IPS-20b (cell line): ENCODE data around the gene GPR156.

ENCODE experiments used
- H3K27ac ChIP-seq: one replicate; pipeline ENCODE4 v1.5.1; 2013; ENCODE audit warnings: low read length
- H3K27me3 ChIP-seq: 2 replicates; pipeline ENCODE4 v1.6.1; 2013; ENCODE audit warnings: mild to moderate bottlenecking, low read length, inconsistent platforms; ENCODE audit not compliant: insufficient read depth
- H3K36me3 ChIP-seq: 2 replicates; pipeline ENCODE4 v1.6.1; 2013; ENCODE audit warnings: low read depth, mild to moderate bottlenecking, inconsistent platforms, low read length, moderate library complexity; ENCODE audit not compliant: insufficient read depth
- H3K4me1 ChIP-seq: 2 replicates; pipeline ENCODE4 v1.6.1; 2013; ENCODE audit warnings: mild to moderate bottlenecking, control low read depth, inconsistent platforms, low read length, moderate library complexity; ENCODE audit not compliant: insufficient read depth
- H3K4me3 ChIP-seq: 2 replicates; pipeline ENCODE4 v1.5.1; 2013; ENCODE audit warnings: mild to moderate bottlenecking, low read length, inconsistent platforms
- H3K9ac ChIP-seq: 2 replicates; pipeline ENCODE4 v1.6.1; 2013; ENCODE audit warnings: low read depth, mild to moderate bottlenecking, inconsistent platforms, low read length, moderate library complexity
- H3K9me3 ChIP-seq: 2 replicates; pipeline ENCODE4 v1.6.1; 2013; ENCODE audit warnings: mild to moderate bottlenecking, low read depth, low read length, inconsistent platforms; ENCODE audit not compliant: insufficient read depth

GPR156 gene

DNA sequence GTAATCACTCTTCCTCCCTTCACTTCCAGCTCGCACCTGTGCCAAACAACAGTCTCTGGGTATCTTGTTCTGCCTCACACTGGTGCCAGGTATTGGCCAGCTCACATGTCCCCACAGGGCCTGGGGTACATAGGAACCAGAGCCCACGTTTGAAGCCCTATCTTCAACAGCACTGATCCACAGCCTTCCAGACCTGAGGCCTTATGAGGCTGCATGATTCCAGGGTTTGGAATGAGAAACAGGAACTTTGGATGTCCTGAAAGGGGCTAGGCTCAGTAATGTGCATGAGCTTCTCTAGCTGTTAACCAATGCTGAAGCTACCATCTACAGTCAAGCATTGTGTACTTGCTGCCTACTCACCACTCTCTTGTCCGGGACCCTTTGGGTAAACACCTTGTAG, 92.4 kb downstream of the GPR156 start:
- Histone ChIP-seq H3K4me3 (no peak overlapping the region), H3K9me3 (no peaks in the 10 kb centered on the region), H3K27ac (no peak overlapping the region), H3K4me1 (no peaks in the 10 kb centered on the region), H3K27me3 (no peaks in the 10 kb centered on the region), H3K9ac (no peak overlapping the region), H3K36me3 (no peaks in the 10 kb centered on the region)

DNA sequence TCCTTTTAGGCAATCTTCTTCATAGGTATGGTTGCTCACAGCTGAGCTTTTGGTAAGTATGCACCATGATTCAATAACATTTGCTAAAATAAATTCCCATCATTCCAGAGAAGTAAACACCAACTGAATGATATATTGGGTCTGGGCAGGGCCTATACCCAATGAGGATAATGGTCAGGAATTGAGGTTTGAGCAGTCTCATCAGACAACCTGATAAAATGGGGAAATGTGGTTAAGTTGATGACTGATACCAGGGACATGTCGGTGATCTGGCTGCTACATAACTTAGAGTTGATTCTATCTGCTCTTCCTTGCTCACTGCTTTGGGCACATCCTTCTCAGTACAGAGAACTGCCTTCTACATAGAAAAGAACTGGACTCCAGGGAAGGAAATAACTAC, 92.9 kb downstream of the GPR156 start:
- Histone ChIP-seq H3K4me3 (no peak overlapping the region), H3K27me3 (no peaks in the 10 kb centered on the region), H3K27ac (no peak overlapping the region), H3K36me3 (no peaks in the 10 kb centered on the region), H3K9ac (no peak overlapping the region), H3K9me3 (no peaks in the 10 kb centered on the region), H3K4me1 (no peaks in the 10 kb centered on the region)

DNA sequence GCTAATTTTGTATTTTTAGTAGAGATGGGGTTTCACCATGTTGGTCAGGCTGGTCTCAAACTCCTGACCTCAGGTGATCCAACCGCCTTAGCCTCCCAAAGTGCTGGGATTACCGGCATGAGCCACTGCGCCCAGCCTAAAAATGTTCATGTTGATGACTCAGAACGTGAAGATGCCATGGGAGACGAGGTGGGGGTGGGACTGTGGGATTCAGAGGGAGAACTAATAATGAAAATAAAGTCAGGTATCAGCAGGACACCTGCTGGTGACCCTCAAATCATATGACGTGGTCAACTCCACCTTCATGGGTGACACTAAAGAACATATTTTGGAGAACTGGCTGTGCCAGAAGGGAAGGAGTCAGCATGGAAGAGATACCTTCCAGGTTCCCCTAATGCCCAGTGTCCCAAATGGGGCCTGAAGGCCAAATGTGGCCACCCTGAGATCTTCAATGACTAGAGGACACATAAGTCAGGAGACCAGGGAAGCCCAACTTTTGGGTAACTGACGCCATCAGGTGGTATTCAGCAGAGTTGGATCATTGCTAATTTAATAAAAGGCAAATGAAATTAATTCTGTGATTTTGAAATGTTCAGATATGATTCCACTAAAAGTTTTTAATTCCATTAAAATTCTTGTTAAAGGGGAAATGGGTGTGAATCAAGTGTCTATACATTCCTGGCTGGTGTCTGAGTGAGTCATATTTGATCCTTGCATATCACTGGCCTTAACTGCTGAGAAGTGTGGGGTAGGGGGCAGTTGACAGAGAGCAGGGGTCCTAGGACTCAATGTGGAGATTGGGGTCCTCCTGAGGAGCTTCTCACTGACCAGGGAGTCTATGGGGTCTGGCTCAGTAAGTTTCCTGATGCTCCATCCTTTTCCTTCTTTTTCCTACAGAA, 102.2 kb downstream of the GPR156 start:
- Histone ChIP-seq H3K4me3 (no peak overlapping the region), H3K9ac (no peak overlapping the region), H3K27ac (no peak overlapping the region), H3K36me3 (no peaks in the 10 kb centered on the region), H3K27me3 (no peaks in the 10 kb centered on the region), H3K9me3 (no peaks in the 10 kb centered on the region), H3K4me1 (peaks cover under 1% of the 10 kb centered on the region; the same call in 1 of the 2 replicates)

DNA sequence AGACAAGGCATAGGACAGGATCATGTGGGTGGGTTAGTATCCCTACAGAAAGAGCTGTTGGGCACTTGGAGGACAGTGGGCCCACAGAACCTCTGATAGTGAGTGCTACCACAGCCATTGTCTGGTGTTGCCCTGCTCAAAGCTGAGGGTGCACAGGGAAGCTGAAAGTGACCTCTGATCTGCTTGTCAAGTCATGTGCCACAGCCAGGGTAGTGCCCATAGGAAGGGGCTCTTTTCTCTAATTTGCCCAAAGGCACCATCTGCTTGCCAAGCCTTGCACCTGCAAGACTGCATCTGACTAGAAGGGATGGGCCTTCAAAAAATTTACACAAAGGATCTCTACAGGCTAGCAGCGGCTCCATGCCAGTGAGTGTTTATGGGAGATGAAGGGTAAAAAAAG, 103.4 kb downstream of the GPR156 start:
- H3K36me3 ChIP-seq: no peaks in the 10 kb centered on the region
- peaks cover 11% of the 10 kb centered on the region; the same call in 1 of the 2 replicates for H3K4me1 ChIP-seq
- no peak overlapping the region for H3K9ac ChIP-seq
- no peak overlapping the region for H3K27ac ChIP-seq
- H3K27me3 ChIP-seq: no peaks in the 10 kb centered on the region
- H3K4me3 ChIP-seq: no peak overlapping the region
- H3K9me3 ChIP-seq: no peaks in the 10 kb centered on the region

DNA sequence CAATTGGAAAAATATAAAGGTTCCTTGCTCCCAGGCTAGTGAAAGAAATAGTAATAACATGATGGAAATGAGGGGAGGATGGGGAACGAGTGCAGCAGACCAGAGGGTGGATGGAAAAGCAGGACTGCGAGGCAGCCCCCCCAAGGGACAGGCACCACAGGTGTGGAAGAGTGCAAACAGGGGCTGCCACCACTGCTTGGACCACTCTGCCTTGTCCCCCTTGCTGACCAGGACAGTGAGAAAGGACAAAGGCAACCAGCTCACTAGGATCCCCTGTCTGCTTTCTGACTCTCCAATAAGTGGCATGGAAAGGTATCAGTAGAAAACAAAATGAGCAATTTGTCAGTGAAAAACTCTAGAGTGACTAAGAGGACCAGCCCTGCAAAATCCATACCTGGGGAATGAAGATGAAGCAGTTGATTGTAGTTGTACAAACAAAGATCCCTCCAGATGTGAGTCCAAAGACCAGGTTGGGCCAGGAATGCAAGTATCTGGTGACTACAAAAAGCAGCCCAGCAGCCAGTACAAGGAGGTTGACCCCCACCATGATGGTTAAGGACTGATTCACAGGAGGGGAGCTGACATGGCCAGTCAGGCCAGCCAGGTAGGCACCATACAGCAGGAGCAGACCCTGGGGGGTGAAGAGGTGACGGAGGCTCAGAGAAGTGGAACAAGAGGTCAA, 104.2 kb downstream of the GPR156 start:
- Histone ChIP-seq H3K4me3 (no peak overlapping the region), H3K27ac (no peak overlapping the region), H3K9me3 (no peaks in the 10 kb centered on the region), H3K9ac (no peak overlapping the region), H3K36me3 (no peaks in the 10 kb centered on the region), H3K27me3 (no peaks in the 10 kb centered on the region), H3K4me1 (peaks cover 11% of the 10 kb centered on the region; the same call in 1 of the 2 replicates)

DNA sequence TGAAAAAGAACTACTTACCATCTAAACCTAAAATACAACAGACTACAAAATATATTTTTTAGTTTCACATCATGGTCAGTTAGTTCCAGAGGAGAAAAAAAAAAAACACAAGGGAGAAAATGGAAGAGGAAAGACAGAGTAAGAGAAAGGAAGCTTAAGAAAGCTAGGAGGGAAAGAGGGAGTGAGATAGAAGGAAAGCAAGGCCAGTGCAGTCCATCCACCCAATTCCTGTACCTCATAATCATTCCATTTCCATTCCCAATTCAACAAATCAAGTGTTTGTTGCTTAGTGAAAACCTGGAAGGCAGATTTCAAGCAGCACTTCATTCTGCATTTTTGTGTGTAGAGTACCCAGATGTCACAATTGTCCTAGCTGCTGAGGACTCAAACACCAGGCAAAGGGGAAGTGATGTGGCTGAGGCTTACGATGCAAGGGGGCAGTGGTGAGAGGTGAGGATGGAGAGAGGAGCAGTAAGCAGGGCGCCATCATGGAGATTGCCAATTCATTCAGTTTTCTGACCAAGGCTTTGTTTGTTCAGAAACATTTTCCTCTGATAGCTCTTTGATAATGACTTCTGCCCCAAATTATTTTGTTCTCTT, 107.2 kb downstream of the GPR156 start:
- Histone ChIP-seq H3K27ac (no peak overlapping the region), H3K27me3 (no peaks in the 10 kb centered on the region), H3K9me3 (no peaks in the 10 kb centered on the region), H3K4me3 (no peak overlapping the region), H3K4me1 (peaks cover 11% of the 10 kb centered on the region; the same call in 1 of the 2 replicates), H3K36me3 (no peaks in the 10 kb centered on the region), H3K9ac (no peak overlapping the region)

DNA sequence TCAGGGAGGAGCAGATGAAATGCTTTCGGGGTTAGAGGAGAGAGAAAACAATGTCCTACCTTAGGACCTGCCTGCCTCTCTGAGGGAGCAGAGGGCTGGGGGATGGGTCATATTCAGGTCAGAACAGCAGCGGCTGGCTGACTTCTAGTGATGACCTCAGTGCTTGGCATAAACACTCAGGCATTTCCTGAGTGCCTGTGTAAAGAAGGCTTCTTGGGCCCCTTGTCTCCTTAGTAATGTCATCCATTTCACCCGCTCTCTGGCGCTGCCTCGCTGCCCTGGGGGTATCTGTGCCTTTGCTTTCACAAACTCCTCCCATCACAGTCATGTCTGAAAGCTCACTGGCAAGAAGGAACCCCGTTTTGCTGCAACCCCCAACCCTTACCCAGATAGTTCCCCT, 107.9 kb downstream of the GPR156 start:
- Histone ChIP-seq H3K4me3 (no peak overlapping the region), H3K9me3 (no peaks in the 10 kb centered on the region), H3K9ac (no peak overlapping the region), H3K36me3 (no peaks in the 10 kb centered on the region), H3K4me1 (peaks cover 11% of the 10 kb centered on the region; the same call in 1 of the 2 replicates), H3K27me3 (no peaks in the 10 kb centered on the region), H3K27ac (no peak overlapping the region)

DNA sequence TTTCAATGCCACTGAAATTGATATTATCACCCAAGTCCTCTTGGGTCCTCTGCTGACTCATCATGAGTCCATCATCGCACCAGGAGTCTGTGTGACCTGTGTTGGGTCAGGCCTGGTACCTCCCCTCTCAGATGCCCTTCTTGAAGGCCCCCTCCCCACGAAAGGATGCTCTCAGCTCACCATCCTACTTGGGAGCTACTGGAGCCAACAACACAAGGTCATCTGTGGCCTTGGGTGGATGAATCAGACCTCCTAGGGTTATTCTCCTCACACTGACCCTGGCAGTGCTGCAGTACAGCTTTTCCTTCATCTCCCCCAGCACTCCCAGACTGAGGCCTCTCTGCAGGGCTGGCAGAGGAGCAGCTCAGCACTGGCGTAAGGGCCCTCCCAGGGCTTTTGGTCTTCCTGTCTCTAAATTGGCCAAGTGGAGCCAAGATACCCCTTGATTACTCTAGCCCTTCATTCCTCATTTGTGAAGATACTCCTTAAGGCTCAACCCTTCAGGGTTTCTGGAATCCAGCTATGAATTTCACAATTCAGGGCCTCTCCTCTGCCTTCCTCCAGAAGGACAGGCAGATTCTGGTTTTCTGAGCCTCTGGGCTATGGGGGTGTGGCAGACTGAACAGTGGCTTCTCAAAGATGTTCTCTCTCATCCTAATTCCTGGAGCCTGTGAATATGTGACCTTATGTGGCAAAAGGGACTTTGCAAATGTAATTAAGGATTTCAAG, 110.0 kb downstream of the GPR156 start:
- Histone ChIP-seq H3K9ac (no peak overlapping the region), H3K4me1 (peaks cover 11% of the 10 kb centered on the region; the same call in 1 of the 2 replicates), H3K36me3 (no peaks in the 10 kb centered on the region), H3K27me3 (no peaks in the 10 kb centered on the region), H3K4me3 (no peak overlapping the region), H3K9me3 (no peaks in the 10 kb centered on the region), H3K27ac (no peak overlapping the region)

DNA sequence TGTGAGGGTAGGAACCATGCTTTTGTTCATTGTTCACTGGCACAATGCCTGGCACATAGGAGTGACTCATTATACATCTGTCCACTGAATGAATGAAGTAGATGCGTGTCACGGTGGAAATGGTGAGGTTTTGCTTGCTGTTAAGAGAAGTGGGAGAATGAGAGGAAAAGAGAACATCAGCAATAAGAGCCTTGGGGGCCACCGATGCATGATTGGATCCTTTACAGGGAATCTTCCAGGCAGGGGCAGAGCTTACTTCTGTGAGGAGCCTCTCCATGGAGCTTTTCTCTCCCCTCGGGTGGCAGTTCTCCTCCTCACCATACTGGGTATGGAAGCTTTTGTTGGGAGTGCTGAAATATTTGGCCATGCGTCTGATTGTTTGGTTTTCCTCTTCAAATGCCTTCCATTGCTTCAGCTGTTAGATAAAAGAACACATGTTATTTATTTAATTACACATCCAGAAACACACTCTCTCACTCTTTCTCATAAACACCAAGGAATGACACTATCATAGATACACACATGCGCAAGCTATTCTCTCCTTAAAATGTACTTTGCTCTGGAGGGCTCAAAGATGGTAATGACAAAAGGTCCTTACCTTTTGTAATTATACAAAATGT, 111.9 kb downstream of the GPR156 start:
- no peaks in the 10 kb centered on the region for H3K36me3 ChIP-seq
- H3K27ac ChIP-seq: no peak overlapping the region
- H3K9ac ChIP-seq: no peak overlapping the region
- no peaks in the 10 kb centered on the region for H3K27me3 ChIP-seq
- no peaks in the 10 kb centered on the region for H3K9me3 ChIP-seq
- H3K4me3 ChIP-seq: no peak overlapping the region
- H3K4me1 ChIP-seq: peaks cover 11% of the 10 kb centered on the region; the same call in 1 of the 2 replicates

DNA sequence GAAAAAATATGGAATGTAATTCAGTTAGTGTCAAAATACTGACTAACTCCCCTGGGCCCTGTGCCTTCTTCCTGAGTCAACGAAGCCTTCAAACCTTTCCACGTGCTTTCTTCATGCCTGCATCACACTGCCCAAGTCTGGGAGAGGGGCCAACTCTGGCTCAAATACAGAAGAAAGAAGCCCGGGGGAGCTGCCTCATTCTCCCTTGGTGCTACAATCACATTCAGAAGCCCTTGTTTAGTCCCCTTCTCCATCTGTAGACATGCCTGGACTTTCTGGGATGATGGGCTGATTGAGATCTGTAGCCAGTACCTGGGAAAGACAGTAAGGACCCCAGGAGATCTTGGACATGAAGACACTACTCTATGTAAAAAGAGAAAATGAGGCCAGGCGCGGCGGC, 113.0 kb downstream of the GPR156 start:
- no peak overlapping the region for H3K9ac ChIP-seq
- no peak overlapping the region for H3K4me3 ChIP-seq
- no peaks in the 10 kb centered on the region for H3K27me3 ChIP-seq
- 0 out of 2 replicates have a peak, but pooled peaks cover 4% of the 10 kb centered on the region for H3K4me1 ChIP-seq
- H3K9me3 ChIP-seq: no peaks in the 10 kb centered on the region
- H3K27ac ChIP-seq: no peak overlapping the region
- no peaks in the 10 kb centered on the region for H3K36me3 ChIP-seq
